KMS-11 (cell line): Measurements from ENCODE around the gene TTC17.

Source experiments
- H2AFZ ChIP-seq: fragments of 200-600 bp; sonication (generic); 2 replicates; pipeline ENCODE4 v1.6.1; 2016; ENCODE audit warnings: antibody characterized with exemption, mixed run types, low read depth
- H3K27ac ChIP-seq: fragments of 200-600 bp; sonication (generic); 2 replicates; pipeline ENCODE4 v1.6.1; 2016; ENCODE audit warnings: mild to moderate bottlenecking, mixed run types
- H3K27me3 ChIP-seq: fragments of 200-600 bp; sonication (generic); 2 replicates; pipeline ENCODE4 v1.6.1; 2017; ENCODE audit warnings: mild to moderate bottlenecking, low read depth, mixed run types, moderate library complexity; ENCODE audit not compliant: insufficient read depth
- H3K36me3 ChIP-seq: fragments of 200-600 bp; sonication (generic); 2 replicates; pipeline ENCODE4 v1.6.1; 2017; ENCODE audit warnings: mild to moderate bottlenecking, mixed run types; ENCODE audit not compliant: insufficient read depth
- H3K4me1 ChIP-seq: fragments of 200-600 bp; sonication (generic); 2 replicates; pipeline ENCODE4 v1.6.1; 2016; ENCODE audit warnings: mild to moderate bottlenecking, low read depth, mixed run types; ENCODE audit not compliant: poor library complexity, severe bottlenecking
- H3K4me2 ChIP-seq: fragments of 200-600 bp; sonication (generic); 2 replicates; pipeline ENCODE4 v1.7.0; 2016; ENCODE audit warnings: mild to moderate bottlenecking, mixed run types
- H3K4me3 ChIP-seq: fragments of 200-600 bp; sonication (generic); IDR thresholded peaks from 2 replicates; pipeline ENCODE4 v1.6.1; 2017; ENCODE audit warnings: low read depth, low read length, mixed read lengths; ENCODE audit not compliant: insufficient read depth
- H3K79me2 ChIP-seq: fragments of 200-600 bp; sonication (generic); 2 replicates; pipeline ENCODE4 v1.6.1; 2016; ENCODE audit warnings: low read depth, mixed run types; ENCODE audit not compliant: insufficient read depth
- H3K9ac ChIP-seq: fragments of 200-600 bp; sonication (generic); 2 replicates; pipeline ENCODE4 v1.6.1; 2016; ENCODE audit warnings: mild to moderate bottlenecking, mixed run types
- H4K20me1 ChIP-seq: fragments of 200-600 bp; sonication (generic); 2 replicates; pipeline ENCODE4 v1.6.1; 2016; ENCODE audit warnings: mild to moderate bottlenecking, mixed run types; ENCODE audit not compliant: insufficient read depth
- CTCF ChIP-seq: fragments of 200-600 bp; sonication (generic); conservative IDR thresholded peaks from 2 replicates; pipeline ENCODE4 v1.6.1; 2017; ENCODE audit warnings: low read depth, mild to moderate bottlenecking, antibody characterized with exemption, low read length, moderate library complexity, mixed read lengths

Gene TTC17

GRCh38 chr11:43523632-43524031 lies 164.9 kb downstream of the TTC17 start:
- Histone ChIP-seq H2AFZ (no peak overlapping the region), H3K4me1 (peaks cover 50% of the 10 kb centered on the region), H3K4me3 (no peak overlapping the region), H3K36me3 (no peaks in the 10 kb centered on the region), H3K27me3 (no peaks in the 10 kb centered on the region), H3K79me2 (no peaks in the 10 kb centered on the region), H4K20me1 (no peaks in the 10 kb centered on the region), H3K9ac (no peak overlapping the region), H3K4me2 (peak overlapping the region; percentile 53), H3K27ac (peak overlapping the region; percentile 27; the same call in 1 of the 2 replicates)
- no peak for TF ChIP-seq CTCF

GRCh38 chr11:43532041-43532440 lies 173.3 kb downstream of the TTC17 start:
- Histone ChIP-seq H3K4me3 (no peak overlapping the region), H3K79me2 (no peaks in the 10 kb centered on the region), H3K27ac (no peak overlapping the region), H2AFZ (no peak overlapping the region), H3K4me1 (peaks cover 1% of the 10 kb centered on the region), H3K9ac (no peak overlapping the region), H3K36me3 (no peaks in the 10 kb centered on the region), H4K20me1 (no peaks in the 10 kb centered on the region), H3K27me3 (no peaks in the 10 kb centered on the region), H3K4me2 (no peak overlapping the region)
- TF ChIP-seq CTCF: no peak

- Histone ChIP-seq H3K27ac (no peak overlapping the region), H3K4me1 (no peaks in the 10 kb centered on the region), H3K79me2 (no peaks in the 10 kb centered on the region), H4K20me1 (no peaks in the 10 kb centered on the region), H3K4me2 (no peak overlapping the region), H3K4me3 (no peak overlapping the region), H3K27me3 (no peaks in the 10 kb centered on the region), H3K9ac (no peak overlapping the region), H3K36me3 (no peaks in the 10 kb centered on the region), H2AFZ (no peak overlapping the region)
- no peak for TF ChIP-seq CTCF
Observed at GRCh38 chr11:43537833-43538615, 179.3 kb downstream of the TTC17 start.

- Histone ChIP-seq H3K79me2 (no peaks in the 10 kb centered on the region), H3K27me3 (no peaks in the 10 kb centered on the region), H3K4me1 (no peaks in the 10 kb centered on the region), H3K4me2 (no peak overlapping the region), H3K9ac (no peak overlapping the region), H3K27ac (no peak overlapping the region), H2AFZ (no peak overlapping the region), H4K20me1 (no peaks in the 10 kb centered on the region), H3K4me3 (no peak overlapping the region), H3K36me3 (no peaks in the 10 kb centered on the region)
- TF ChIP-seq CTCF: no peak
Observed at GRCh38 chr11:43541993-43542392, 183.3 kb downstream of the TTC17 start.
